Tibial nerve (tissue), 4 donors: ENCODE measurements around the gene SMIM41. TPM values are rescaled to one million over a fixed set of nuclear protein-coding genes. Genes with fewer than 3 reads are reported as not detected.
A peak's percentile ranks its signal among the peaks of the same experiment; 100 is the strongest.

Experiments
- DNase-seq, 2 donors: peaks; one replicate each; pipeline ENCODE4 v3.0.0-alpha.2; 2019; ENCODE audit warnings: low spot score in 2 of 2
- H3K27ac ChIP-seq, 4 donors: fragments of 200-600 bp; sonication (generic) in 3 of 4; one replicate each; pipeline ENCODE4 v1.5.1; 2017 to 2019; ENCODE audit warnings: mild to moderate bottlenecking in 1 of 4
- H3K27me3 ChIP-seq, 2 donors: fragments of 200-600 bp; sonication (generic) in 1 of 2; one replicate each; pipeline versions ENCODE4 v1.5.1 to v1.6.0; 2017 to 2019
- H3K36me3 ChIP-seq, 3 donors: fragments of 200-600 bp; sonication (generic); one replicate each; pipeline ENCODE4 v1.5.1; 2018 to 2019
- H3K4me1 ChIP-seq, 4 donors: fragments of 200-600 bp; sonication (generic) in 3 of 4; one replicate each; pipeline ENCODE4 v1.5.1; 2017 to 2019
- H3K4me3 ChIP-seq, 4 donors: fragments of 200-600 bp; sonication (generic) in 3 of 4; one replicate each; pipeline ENCODE4 v1.5.1; 2017 to 2019; ENCODE audit warnings: mild to moderate bottlenecking in 1 of 4, moderate library complexity in 1 of 4
- H3K9me3 ChIP-seq, 4 donors: fragments of 200-600 bp; sonication (generic) in 3 of 4; one replicate each; pipeline ENCODE4 v1.5.1; 2017 to 2019
- EP300 ChIP-seq, 2 donors: sonication (generic); formaldehyde crosslinking; IDR thresholded peaks; one replicate each; pipeline ENCODE4 v1.6.1; 2017; ENCODE audit warnings: antibody characterized with exemption in 2 of 2, mild to moderate bottlenecking in 1 of 2
- POLR2A ChIP-seq, 2 donors: fragments of 450-650 bp; IDR thresholded peaks; one replicate each; pipeline ENCODE4 v1.6.1; 2017; ENCODE audit warnings: antibody characterized with exemption in 2 of 2, mild to moderate bottlenecking in 2 of 2, moderate library complexity in 2 of 2
- WGBS, 2 donors: methylation state at CpG; one replicate each; pipeline ENCODE4 v1.1.5; 2018; 5-methylcytosine and 5-hydroxymethylcytosine counted together
- total RNA-seq, 4 donors: library from RNA; depleted of rRNA; stranded (reverse); fragments of >200 nt; gene quantifications; one replicate each; pipeline ENCODE4 v1.1.0, GENCODE V29; 2016
- TF ChIP-seq, protein P1 (sequence below), 5 experiments: fragments of 200-600 bp in 3 of 5; fragments of 450-650 bp in 2 of 5; sonication (generic) in 3 of 5; IDR thresholded peaks; one replicate each; pipeline ENCODE4 v1.5.1; 2016 to 2019; ENCODE audit warnings: antibody characterized with exemption in 5 of 5, mild to moderate bottlenecking in 3 of 5, moderate library complexity in 2 of 5

The SMIM41 gene
- total RNA-seq, 4 donors from 2014 or later, result 16.5 to 78.7 (median 39.3) TPM

- Histone ChIP-seq H3K9me3 (no peaks in the 10 kb centered on the region), H3K4me3 (no peak overlapping the region), H3K27me3 (no peaks in the 10 kb centered on the region), H3K36me3 (no peaks in the 10 kb centered on the region), H3K27ac (peak overlapping the region in 3 of 4 donors; percentile 40 to 99 (median 83)), H3K4me1 (peaks cover 0 to 81% (median 40%) of the 10 kb centered on the region in 4 donors)
- TF ChIP-seq POLR2A (IDR thresholded peaks at IDR 0.05) (no peak), EP300 (IDR thresholded peaks at IDR 0.05) (no peak)
- TF ChIP-seq, protein P1, sequence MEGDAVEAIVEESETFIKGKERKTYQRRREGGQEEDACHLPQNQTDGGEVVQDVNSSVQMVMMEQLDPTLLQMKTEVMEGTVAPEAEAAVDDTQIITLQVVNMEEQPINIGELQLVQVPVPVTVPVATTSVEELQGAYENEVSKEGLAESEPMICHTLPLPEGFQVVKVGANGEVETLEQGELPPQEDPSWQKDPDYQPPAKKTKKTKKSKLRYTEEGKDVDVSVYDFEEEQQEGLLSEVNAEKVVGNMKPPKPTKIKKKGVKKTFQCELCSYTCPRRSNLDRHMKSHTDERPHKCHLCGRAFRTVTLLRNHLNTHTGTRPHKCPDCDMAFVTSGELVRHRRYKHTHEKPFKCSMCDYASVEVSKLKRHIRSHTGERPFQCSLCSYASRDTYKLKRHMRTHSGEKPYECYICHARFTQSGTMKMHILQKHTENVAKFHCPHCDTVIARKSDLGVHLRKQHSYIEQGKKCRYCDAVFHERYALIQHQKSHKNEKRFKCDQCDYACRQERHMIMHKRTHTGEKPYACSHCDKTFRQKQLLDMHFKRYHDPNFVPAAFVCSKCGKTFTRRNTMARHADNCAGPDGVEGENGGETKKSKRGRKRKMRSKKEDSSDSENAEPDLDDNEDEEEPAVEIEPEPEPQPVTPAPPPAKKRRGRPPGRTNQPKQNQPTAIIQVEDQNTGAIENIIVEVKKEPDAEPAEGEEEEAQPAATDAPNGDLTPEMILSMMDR (IDR thresholded peaks at IDR 0.05), result no peak
- 62 to 73% methylated on average over 3 of the region's 3 CpGs for WGBS, 2 donors
- no peak for DNase-seq
Measured at GRCh38 chr12:52041035-52041434, 38.5 kb upstream of the SMIM41 start.

- H3K4me1 ChIP-seq, result peaks cover 0 to 81% (median 38%) of the 10 kb centered on the region in 4 donors
- DNase-seq, result no peak
Measured at GRCh38 chr12:52041695-52042123, 37.8 kb upstream of the SMIM41 start.

DNA sequence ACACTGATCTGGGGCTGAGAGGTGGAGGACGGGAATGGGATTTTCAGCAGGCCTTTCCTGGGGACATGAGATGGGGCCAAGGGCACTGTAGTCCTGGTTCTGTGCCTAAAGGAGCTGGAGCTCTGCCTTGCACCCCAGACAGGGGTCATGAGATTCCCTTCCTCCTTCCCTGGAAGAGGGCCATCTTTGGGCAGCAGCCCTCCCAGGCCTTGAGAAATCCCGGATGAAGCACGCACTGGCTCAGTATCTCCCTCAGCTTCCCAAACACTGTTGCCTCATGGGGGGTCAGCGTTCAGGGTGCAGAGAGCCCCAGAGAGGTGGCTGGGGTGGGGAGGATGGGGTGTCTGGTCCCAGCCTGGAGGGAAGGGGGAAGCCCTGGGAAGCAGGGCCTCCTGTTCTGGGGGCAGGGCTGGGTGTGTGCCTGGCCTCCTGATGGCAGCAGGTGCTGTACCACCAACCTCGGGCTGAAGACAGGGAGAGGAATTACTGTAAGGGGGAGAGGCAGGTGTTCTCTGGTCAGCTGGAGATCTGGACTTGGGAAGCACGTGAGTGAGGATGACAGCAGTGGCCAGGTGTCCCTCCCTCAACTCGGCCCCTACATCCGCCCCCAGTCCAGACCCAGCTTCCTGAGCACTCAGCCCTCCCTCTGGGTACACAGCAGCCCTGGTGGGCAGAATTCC is 36.7 kb upstream of the SMIM41 start:
- peak overlapping the region; percentile 75 to 99 (median 82) for H3K27ac ChIP-seq
- DNase-seq, result no peak
- TF ChIP-seq POLR2A (IDR thresholded peaks at IDR 0.05) (no peak), EP300 (IDR thresholded peaks at IDR 0.05) (peak in 1 of 2 donors; percentile 14)
- TF ChIP-seq, protein P1 (IDR thresholded peaks at IDR 0.05), result no peak
- peaks cover 0 to 82% (median 34%) of the 10 kb centered on the region in 4 donors for H3K4me1 ChIP-seq
- H3K27me3 ChIP-seq, result no peaks in the 10 kb centered on the region
- no peak overlapping the region for H3K4me3 ChIP-seq
- H3K9me3 ChIP-seq, result no peaks in the 10 kb centered on the region
- WGBS, 2 donors, result 73 to 78% methylated on average over 7 to 8 of the region's 8 CpGs
- H3K36me3 ChIP-seq, result no peaks in the 10 kb centered on the region

More at GRCh38 chr12:52041695-52042123, 37.8 kb upstream of the SMIM41 start:
- 47 to 69% methylated on average over 5 to 6 of the region's 6 CpGs for WGBS, 2 donors
- H3K27ac ChIP-seq, result peak overlapping the region; percentile 22 to 99 (median 62)
- no peaks in the 10 kb centered on the region for H3K9me3 ChIP-seq
- TF ChIP-seq POLR2A (IDR thresholded peaks at IDR 0.05) (no peak), EP300 (IDR thresholded peaks at IDR 0.05) (no peak)
- TF ChIP-seq, protein P1 (IDR thresholded peaks at IDR 0.05), result no peak
- H3K36me3 ChIP-seq, result no peaks in the 10 kb centered on the region
- no peak overlapping the region for H3K4me3 ChIP-seq
- no peaks in the 10 kb centered on the region for H3K27me3 ChIP-seq

GRCh38 chr12:52043386-52044212 is 35.9 kb upstream of the SMIM41 start:
- no peaks in the 10 kb centered on the region for H3K9me3 ChIP-seq
- H3K4me3 ChIP-seq, result peak overlapping the region in 1 of 4 donors; percentile 16
- no peak for TF ChIP-seq POLR2A (IDR thresholded peaks at IDR 0.05)
- no peak for TF ChIP-seq EP300 (IDR thresholded peaks at IDR 0.05)
- TF ChIP-seq, protein P1 (IDR thresholded peaks at IDR 0.05), result no peak
- H3K4me1 ChIP-seq, result peaks cover 0 to 75% (median 34%) of the 10 kb centered on the region in 4 donors
- no peaks in the 10 kb centered on the region for H3K27me3 ChIP-seq
- H3K36me3 ChIP-seq, result no peaks in the 10 kb centered on the region
- peak overlapping the region; percentile 75 to 99 (median 82) for H3K27ac ChIP-seq
- WGBS, 2 donors, result 59 to 72% methylated on average over 12 to 21 of the region's 21 CpGs
- no peak for DNase-seq
